K562 (cell line): Measurements from ENCODE around the gene PLA2G2E. TPM values are rescaled to one million over a fixed set of nuclear protein-coding genes. Genes with fewer than 3 reads are reported as not detected.

Source experiments
- ATAC-seq: fragments of 200-7000 bp; cut with Tn5 transposase; 3 replicates; pipeline ENCODE4 v1.9.1; 2020; ENCODE audit warnings: moderate library complexity
- BruUV-seq: library from RNA; stranded (reverse); fragments of 400-500 nt; replicated peaks from 2 replicates; lab custom pipeline; 2021; lab: Mats Ljungman, UMichigan
- CTCF ChIA-PET: fragments of 300-600 bp; formaldehyde crosslinking; extraction: SDS; loops from one replicate; lab custom pipeline; 2021; ENCODE audit warnings: low intra/inter-chr PET ratio; lab: Yijun Ruan, JAX
- POLR2A ChIA-PET: fragments of 300-600, 350-650 bp; sonication (Branson Sonifier 250); formaldehyde crosslinking; extraction: SDS; loops from one replicate; lab custom pipeline; 2021; ENCODE audit warnings: antibody characterized with exemption, inconsistent platforms; lab: Yijun Ruan, JAX
- DNase-seq, 4 experiments: peaks; one replicate each; pipeline versions ENCODE4 v3.0.0 to v3.0.0-alpha.2; 2011 to 2018; ENCODE audit warnings: low spot score in 3 of 4, mixed read lengths in 3 of 4; ENCODE audit errors: extremely low read depth in 1 of 4
- FAIRE-seq: peaks from 2 replicates; lab custom pipeline; 2011; peaks lifted over from hg19 to GRCh38; lab: Jason Lieb, UNC
- H2AFZ ChIP-seq: 2 replicates; pipeline ENCODE4 v1.6.0; 2011; ENCODE audit warnings: low read depth, low read length, control low read depth, inconsistent platforms
- H3K27ac ChIP-seq: fragments of 200-600 bp; 3 replicates; pipeline ENCODE4 v1.8.0; 2011; ENCODE audit warnings: low read depth, mild to moderate bottlenecking, control low read depth, inconsistent platforms, low read length, moderate library complexity, mixed read lengths; ENCODE audit errors: extremely low read depth
- H3K27me3 ChIP-seq, 2 experiments: fragments of 300-600 bp in 1 of 2; 2 replicates in 1 of 2; 3 replicates in 1 of 2; pipeline versions ENCODE4 v1.6.0 to v1.8.0; 2011; ENCODE audit warnings: inconsistent platforms in 2 of 2, low read length in 2 of 2, mild to moderate bottlenecking in 1 of 2, mixed read lengths in 1 of 2, moderate library complexity in 1 of 2; ENCODE audit not compliant: control insufficient read depth in 2 of 2, insufficient read depth in 2 of 2
- H3K36me3 ChIP-seq: fragments of 300-600 bp; 3 replicates; pipeline ENCODE4 v1.8.0; 2011; ENCODE audit warnings: mild to moderate bottlenecking, low read length, inconsistent platforms; ENCODE audit not compliant: control insufficient read depth, insufficient read depth
- H3K4me1 ChIP-seq, 2 experiments: fragments of 200-600 bp in 1 of 2; replicated peaks in 1 of 2; 2 replicates in 1 of 2; 3 replicates in 1 of 2; pipeline versions ENCODE4 v1.5.1 to v1.8.0; 2011; ENCODE audit warnings: inconsistent platforms in 2 of 2, low read length in 2 of 2, mild to moderate bottlenecking in 1 of 2, mixed read lengths in 1 of 2, moderate library complexity in 1 of 2; ENCODE audit not compliant: control insufficient read depth in 2 of 2, insufficient read depth in 2 of 2
- H3K4me2 ChIP-seq: 2 replicates; pipeline ENCODE4 v1.6.1; 2011; ENCODE audit warnings: low read length, control low read depth, inconsistent platforms, mixed read lengths; ENCODE audit not compliant: insufficient read depth
- H3K4me3 ChIP-seq: fragments of 200-600 bp; sonication (generic), shearing (Covaris generic); 2 replicates; pipeline ENCODE4 v1.5.1; 2016; ENCODE audit warnings: control low read depth, inconsistent platforms
- H3K79me2 ChIP-seq: fragments of 200-600 bp; 3 replicates; pipeline ENCODE4 v1.8.0; 2011; ENCODE audit warnings: low read length, inconsistent platforms; ENCODE audit not compliant: control insufficient read depth, insufficient read depth
- H3K9ac ChIP-seq, 2 experiments: 2 replicates each; pipeline versions ENCODE4 v1.6.0 to v1.6.1; 2011; ENCODE audit warnings: low read depth in 2 of 2, low read length in 2 of 2, control low read depth in 1 of 2, inconsistent platforms in 1 of 2, mild to moderate bottlenecking in 1 of 2, mixed read lengths in 1 of 2; ENCODE audit not compliant: insufficient read depth in 1 of 2
- H3K9me1 ChIP-seq: one replicate; pipeline ENCODE4 v1.6.0; 2011; ENCODE audit warnings: inconsistent platforms, mild to moderate bottlenecking, low read length, moderate library complexity; ENCODE audit not compliant: control insufficient read depth, insufficient read depth
- H3K9me3 ChIP-seq: replicated peaks from 2 replicates; pipeline ENCODE4 v1.5.1; 2011; ENCODE audit warnings: low read depth, low read length, inconsistent platforms; ENCODE audit not compliant: control insufficient read depth, insufficient read depth
- H4K20me1 ChIP-seq: replicated peaks from 2 replicates; pipeline ENCODE4 v1.6.1; 2011; ENCODE audit warnings: low read length, inconsistent platforms, mixed read lengths; ENCODE audit not compliant: control insufficient read depth, insufficient read depth
- ARID1B ChIP-seq: fragments of 450-650 bp; IDR thresholded peaks from 2 replicates; pipeline ENCODE4 v1.6.1; 2016; ENCODE audit warnings: antibody characterized with exemption, mild to moderate bottlenecking, inconsistent platforms
- CBFA2T2 ChIP-seq: fragments of 450-650 bp; conservative IDR thresholded peaks from 2 replicates; pipeline ENCODE4 v1.6.1; 2017; ENCODE audit warnings: mild to moderate bottlenecking
- CXXC5 ChIP-seq: fragments of 250-450 bp; sonication (Bioruptor Pico); IDR thresholded peaks from 2 replicates; pipeline ENCODE4 v1.8.0; 2022; ENCODE audit warnings: inconsistent platforms, mild to moderate bottlenecking, moderate library complexity
- IRF2 ChIP-seq: sonication (generic); formaldehyde crosslinking; IDR thresholded peaks from 2 replicates; pipeline ENCODE4 v1.8.1; 2022; ENCODE audit warnings: mild to moderate bottlenecking, missing genetic modification reagents
- RBBP5 ChIP-seq: fragments of 200-600 bp; sonication (generic); IDR thresholded peaks from 2 replicates; pipeline ENCODE4 v1.6.1; 2012; ENCODE audit warnings: borderline replicate concordance, mild to moderate bottlenecking, low read length, control low read depth, inconsistent platforms; ENCODE audit not compliant: insufficient read depth, poor library complexity, severe bottlenecking
- RBM39 ChIP-seq: fragments of 200-400 bp; formaldehyde crosslinking; optimal IDR thresholded peaks from 2 replicates; pipeline ENCODE3; 2018; ENCODE audit warnings: low read depth, low read length
- STAT5A ChIP-seq: IDR thresholded peaks from 2 replicates; pipeline ENCODE4 v1.6.1; 2012; ENCODE audit warnings: low read length, inconsistent platforms, borderline replicate concordance
- ZFP30 ChIP-seq: fragments of 250-450 bp; sonication (Bioruptor Pico); IDR thresholded peaks from 2 replicates; pipeline ENCODE4 v1.8.0; 2022; ENCODE audit warnings: moderate library complexity, mild to moderate bottlenecking, inconsistent platforms, borderline replicate concordance
- ZNF707 ChIP-seq: fragments of 250-450 bp; sonication (Bioruptor Pico); conservative IDR thresholded peaks from 2 replicates; pipeline ENCODE4 v1.8.0; 2022; ENCODE audit warnings: inconsistent platforms, mild to moderate bottlenecking, moderate library complexity
- WGBS: fragments of 100-300 bp; shearing (Covaris generic); methylation state at CpG from one replicate; pipeline ENCODE4 v1.1.6; 2016; ENCODE audit warnings: low coverage, mixed read lengths; ENCODE audit not compliant: insufficient coverage; ENCODE audit errors: missing lambda C conversion rate; 5-methylcytosine and 5-hydroxymethylcytosine counted together
- in situ Hi-C: fragments of 300-500 bp; cut with MboI; formaldehyde crosslinking; loops from 4 replicates; pipeline ENCODE4 v1.15.0; 2018; ENCODE audit warnings: inconsistent platforms, mixed read lengths
- intact Hi-C: fragments of 100-400 bp; cut with micrococcal nuclease; formaldehyde crosslinking; loops from 2 replicates; pipeline ENCODE4 v1.14.2; 2022
- polyA plus RNA-seq, 8 experiments: library from polyadenylated mRNA; depleted of rRNA in 4 of 8; stranded (reverse) in 5 of 8; unstranded in 3 of 8; fragments of >200 nt; fragmentation: Nextera tagmentation in 2 of 8; fragmentation: Illumina TruSeq in 1 of 8; extraction: Ambion mirVana in 2 of 8; extraction: Trizol in 1 of 8; gene quantifications; 2 replicates each; pipeline versions ENCODE4 v1.2.1 to v1.2.3, GENCODE V29; 2011 to 2014; ENCODE audit warnings: inconsistent platforms in 1 of 8, missing spikeins in 1 of 8
- total RNA-seq, 7 experiments: library from RNA; depleted of rRNA in 6 of 7; stranded (reverse); fragments of >200 nt in 6 of 7; fragmentation: Illumina TruSeq in 2 of 7; extraction: Trizol in 2 of 7; gene quantifications; 2 replicates each; pipeline versions ENCODE4 v1.2.1 to v1.2.3, GENCODE V29; 2011 to 2021; ENCODE audit warnings: low replicate concordance in 1 of 7
- TF ChIP-seq, protein P1 (sequence below): sonication (generic); formaldehyde crosslinking; IDR thresholded peaks from 2 replicates; pipeline ENCODE4 v1.8.1; 2023; ENCODE audit warnings: mild to moderate bottlenecking, missing genetic modification reagents
- TF ChIP-seq, protein P2 (sequence below): sonication (generic); formaldehyde crosslinking; IDR thresholded peaks from 2 replicates; pipeline ENCODE4 v1.8.0; 2022; ENCODE audit warnings: mild to moderate bottlenecking, missing genetic modification reagents
- TF ChIP-seq, protein P3 (sequence below): fragments of 200-800 bp; sonication (Bioruptor generic); IDR thresholded peaks from 2 replicates; pipeline ENCODE4 v1.6.1; 2017; ENCODE audit warnings: missing genetic modification characterization, missing compliant biosample characterization
- TF ChIP-seq, protein P4 (sequence below), 2 experiments: IDR thresholded peaks in 1 of 2; conservative IDR thresholded peaks in 1 of 2; 2 replicates each; pipeline ENCODE4 v1.6.1; 2016; ENCODE audit warnings: low read depth in 2 of 2, mild to moderate bottlenecking in 1 of 2, missing compliant biosample characterization in 1 of 2, missing genetic modification characterization in 1 of 2, moderate library complexity in 1 of 2

Gene PLA2G2E
- total and polyA plus RNA-seq, 9 of the 15 experiments (the other 6 are each of a cell fraction or from before 2014, with no cell fraction given) = not detected

DNA sequence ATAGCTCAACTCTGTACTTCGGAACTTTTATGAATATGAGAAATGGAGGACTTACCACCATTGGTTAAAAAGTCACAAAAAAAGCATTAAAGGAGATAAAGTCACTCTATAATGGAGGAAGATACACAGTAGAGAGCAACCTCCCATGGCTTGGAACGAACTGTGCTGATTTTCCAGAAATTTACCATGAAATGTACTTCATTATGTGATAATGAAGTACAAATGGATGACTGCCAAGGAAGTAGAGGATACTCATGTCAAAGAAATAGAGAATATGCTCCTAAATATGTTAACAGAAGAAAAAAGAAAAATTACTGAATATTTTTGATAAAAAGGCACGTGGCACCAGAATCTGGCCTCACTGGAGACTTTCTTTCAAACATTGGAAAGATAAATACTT, 23.6 kb upstream of the PLA2G2E start (continued):
- TF ChIP-seq, protein P1, sequence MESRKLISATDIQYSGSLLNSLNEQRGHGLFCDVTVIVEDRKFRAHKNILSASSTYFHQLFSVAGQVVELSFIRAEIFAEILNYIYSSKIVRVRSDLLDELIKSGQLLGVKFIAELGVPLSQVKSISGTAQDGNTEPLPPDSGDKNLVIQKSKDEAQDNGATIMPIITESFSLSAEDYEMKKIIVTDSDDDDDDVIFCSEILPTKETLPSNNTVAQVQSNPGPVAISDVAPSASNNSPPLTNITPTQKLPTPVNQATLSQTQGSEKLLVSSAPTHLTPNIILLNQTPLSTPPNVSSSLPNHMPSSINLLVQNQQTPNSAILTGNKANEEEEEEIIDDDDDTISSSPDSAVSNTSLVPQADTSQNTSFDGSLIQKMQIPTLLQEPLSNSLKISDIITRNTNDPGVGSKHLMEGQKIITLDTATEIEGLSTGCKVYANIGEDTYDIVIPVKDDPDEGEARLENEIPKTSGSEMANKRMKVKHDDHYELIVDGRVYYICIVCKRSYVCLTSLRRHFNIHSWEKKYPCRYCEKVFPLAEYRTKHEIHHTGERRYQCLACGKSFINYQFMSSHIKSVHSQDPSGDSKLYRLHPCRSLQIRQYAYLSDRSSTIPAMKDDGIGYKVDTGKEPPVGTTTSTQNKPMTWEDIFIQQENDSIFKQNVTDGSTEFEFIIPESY (CRISPR knock-in tag) = no peak
- TF ChIP-seq RBBP5 (no peak), ARID1B (no peak), IRF2 (CRISPR knock-in tag) (no peak), RBM39 (no peak), CXXC5 (CRISPR knock-in tag) (no peak), ZNF707 (CRISPR knock-in tag) (no peak), STAT5A (no peak)
- TF ChIP-seq, protein P2, sequence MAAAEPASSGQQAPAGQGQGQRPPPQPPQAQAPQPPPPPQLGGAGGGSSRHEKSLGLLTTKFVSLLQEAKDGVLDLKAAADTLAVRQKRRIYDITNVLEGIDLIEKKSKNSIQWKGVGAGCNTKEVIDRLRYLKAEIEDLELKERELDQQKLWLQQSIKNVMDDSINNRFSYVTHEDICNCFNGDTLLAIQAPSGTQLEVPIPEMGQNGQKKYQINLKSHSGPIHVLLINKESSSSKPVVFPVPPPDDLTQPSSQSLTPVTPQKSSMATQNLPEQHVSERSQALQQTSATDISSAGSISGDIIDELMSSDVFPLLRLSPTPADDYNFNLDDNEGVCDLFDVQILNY (CRISPR knock-in tag) = no peak

DNA sequence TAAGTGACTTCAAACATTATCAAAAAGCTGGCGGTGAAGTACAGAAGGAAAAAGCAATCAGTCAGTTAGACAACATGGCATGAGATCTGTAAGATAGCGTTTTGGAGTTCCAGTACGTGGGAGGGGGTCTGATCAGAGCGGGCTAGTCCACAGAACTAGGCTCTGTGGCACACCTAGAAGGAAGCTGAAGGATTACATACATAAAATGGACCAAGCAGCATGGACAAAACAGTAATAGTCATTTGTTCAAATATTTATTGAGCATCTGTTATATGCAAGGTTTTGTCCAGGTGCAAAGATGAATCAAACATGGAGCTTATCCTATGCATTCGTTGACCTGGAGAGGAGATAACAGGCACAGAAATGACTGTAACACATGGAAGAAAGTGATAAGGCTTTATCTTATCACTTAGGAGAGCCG, 22.9 kb upstream of the PLA2G2E start:
- POLR2A ChIA-PET = interaction anchor here (0.5 to 0.6 kb wide), 2 partner anchors 130 to 210 kb away, joined by 3 read pairs; no protein-coding TSS in a partner anchor
- FAIRE-seq = no peak
- TF ChIP-seq ZFP30 (CRISPR knock-in tag) (no peak), CBFA2T2 (0 out of 2 replicates have a peak, but pooled peaks have one; percentile 34)
- TF ChIP-seq, protein P3, sequence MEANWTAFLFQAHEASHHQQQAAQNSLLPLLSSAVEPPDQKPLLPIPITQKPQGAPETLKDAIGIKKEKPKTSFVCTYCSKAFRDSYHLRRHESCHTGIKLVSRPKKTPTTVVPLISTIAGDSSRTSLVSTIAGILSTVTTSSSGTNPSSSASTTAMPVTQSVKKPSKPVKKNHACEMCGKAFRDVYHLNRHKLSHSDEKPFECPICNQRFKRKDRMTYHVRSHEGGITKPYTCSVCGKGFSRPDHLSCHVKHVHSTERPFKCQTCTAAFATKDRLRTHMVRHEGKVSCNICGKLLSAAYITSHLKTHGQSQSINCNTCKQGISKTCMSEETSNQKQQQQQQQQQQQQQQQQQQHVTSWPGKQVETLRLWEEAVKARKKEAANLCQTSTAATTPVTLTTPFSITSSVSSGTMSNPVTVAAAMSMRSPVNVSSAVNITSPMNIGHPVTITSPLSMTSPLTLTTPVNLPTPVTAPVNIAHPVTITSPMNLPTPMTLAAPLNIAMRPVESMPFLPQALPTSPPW = peak; percentile 51; the same call in 1 of the 2 replicates
- TF ChIP-seq, protein P4, sequence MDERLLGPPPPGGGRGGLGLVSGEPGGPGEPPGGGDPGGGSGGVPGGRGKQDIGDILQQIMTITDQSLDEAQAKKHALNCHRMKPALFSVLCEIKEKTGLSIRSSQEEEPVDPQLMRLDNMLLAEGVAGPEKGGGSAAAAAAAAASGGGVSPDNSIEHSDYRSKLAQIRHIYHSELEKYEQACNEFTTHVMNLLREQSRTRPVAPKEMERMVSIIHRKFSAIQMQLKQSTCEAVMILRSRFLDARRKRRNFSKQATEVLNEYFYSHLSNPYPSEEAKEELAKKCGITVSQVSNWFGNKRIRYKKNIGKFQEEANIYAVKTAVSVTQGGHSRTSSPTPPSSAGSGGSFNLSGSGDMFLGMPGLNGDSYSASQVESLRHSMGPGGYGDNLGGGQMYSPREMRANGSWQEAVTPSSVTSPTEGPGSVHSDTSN (CRISPR knock-in tag; IDR thresholded peaks at IDR 0.05; ENCODE audit: low read depth) = no peak
- TF ChIP-seq, protein P4 (tag; conservative IDR thresholded peaks at IDR 0.05; ENCODE audit: low read depth) = 0 out of 2 replicates have a peak, but pooled peaks have one; percentile 21

More for the DNA sequence above, 22.9 kb upstream of the PLA2G2E start:
- Histone ChIP-seq H3K9me3 (no peaks in the 10 kb centered on the region), H3K4me3 (no peak overlapping the region), H3K4me2 (no peak overlapping the region), H2AFZ (no peak overlapping the region), H3K4me1 (no peaks in the 10 kb centered on the region), H4K20me1 (no peaks in the 10 kb centered on the region), H3K9me1 (no peaks in the 10 kb centered on the region), H3K27ac (no peak overlapping the region), H3K79me2 (no peaks in the 10 kb centered on the region), H3K27me3 (peaks cover 8 to 23% of the 10 kb centered on the region in 2 experiments), H3K36me3 (no peaks in the 10 kb centered on the region), H3K9ac (no peak overlapping the region)
- BruUV-seq = no TSS peak
- in situ Hi-C loops (no loop called here), intact Hi-C loops (no loop called here)
- DNase-seq = no peak
- WGBS = 2% methylated on average over 6 of the region's 6 CpGs
- ATAC-seq = no peak
- CTCF ChIA-PET = no interaction called here
